ENCODE data around the gene BCL11B.

BCL11B gene

DNA sequence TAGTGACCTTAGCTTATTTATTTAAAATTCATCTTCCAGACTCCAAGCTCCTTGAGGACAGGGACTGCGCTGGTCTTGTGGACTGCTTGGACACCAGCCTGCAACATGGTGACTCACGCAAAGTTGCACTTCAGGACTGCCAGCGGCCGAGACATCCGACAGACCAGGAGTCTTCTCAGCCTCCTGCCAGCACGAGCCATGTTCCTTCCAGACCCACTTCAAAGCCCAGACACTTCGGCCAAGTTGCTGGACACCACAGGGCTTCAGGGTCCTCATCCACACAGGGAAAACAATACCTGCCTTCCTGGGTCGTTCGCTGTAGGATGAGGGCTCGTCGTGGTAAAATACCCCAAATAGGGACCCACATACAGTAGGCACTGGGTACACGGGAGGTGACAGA lies 88.7 kb downstream of the BCL11B start:
- no peak for DNase-seq (ENCODE audit: low read depth)

DNA sequence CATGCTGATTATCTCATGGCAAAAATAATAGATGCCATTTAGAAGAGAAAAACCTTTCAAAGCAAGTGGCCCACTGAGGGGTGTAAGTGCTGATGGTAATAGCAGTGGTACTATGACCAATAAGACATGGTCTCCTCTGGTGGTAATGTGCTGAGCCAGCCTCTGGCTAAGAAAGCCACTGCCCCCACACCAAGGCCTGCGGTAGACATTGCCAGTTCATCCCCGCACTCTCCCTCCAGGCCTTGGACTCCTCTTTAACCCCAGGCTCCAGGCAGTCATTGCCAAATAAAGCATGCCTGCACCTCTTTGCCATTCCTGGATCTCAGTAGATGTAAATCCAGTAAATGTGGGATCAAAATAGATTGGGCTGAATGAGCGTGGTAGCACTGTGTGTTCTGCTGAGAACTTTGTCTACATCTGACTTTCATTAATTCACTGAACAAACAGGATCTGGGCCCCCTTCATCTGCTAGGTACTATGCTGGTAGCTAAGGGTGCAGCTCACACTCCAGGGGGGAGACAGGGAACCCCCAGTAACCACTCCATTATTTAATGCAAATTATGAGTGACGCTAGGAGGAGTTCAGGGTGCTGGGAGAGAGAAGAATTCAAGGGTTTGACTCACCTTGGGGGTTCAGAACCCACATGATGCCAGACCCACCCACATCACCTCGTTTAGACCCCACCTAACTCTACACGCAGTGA lies 89.3 kb downstream of the BCL11B start:
- TF ChIP-seq, protein P1, sequence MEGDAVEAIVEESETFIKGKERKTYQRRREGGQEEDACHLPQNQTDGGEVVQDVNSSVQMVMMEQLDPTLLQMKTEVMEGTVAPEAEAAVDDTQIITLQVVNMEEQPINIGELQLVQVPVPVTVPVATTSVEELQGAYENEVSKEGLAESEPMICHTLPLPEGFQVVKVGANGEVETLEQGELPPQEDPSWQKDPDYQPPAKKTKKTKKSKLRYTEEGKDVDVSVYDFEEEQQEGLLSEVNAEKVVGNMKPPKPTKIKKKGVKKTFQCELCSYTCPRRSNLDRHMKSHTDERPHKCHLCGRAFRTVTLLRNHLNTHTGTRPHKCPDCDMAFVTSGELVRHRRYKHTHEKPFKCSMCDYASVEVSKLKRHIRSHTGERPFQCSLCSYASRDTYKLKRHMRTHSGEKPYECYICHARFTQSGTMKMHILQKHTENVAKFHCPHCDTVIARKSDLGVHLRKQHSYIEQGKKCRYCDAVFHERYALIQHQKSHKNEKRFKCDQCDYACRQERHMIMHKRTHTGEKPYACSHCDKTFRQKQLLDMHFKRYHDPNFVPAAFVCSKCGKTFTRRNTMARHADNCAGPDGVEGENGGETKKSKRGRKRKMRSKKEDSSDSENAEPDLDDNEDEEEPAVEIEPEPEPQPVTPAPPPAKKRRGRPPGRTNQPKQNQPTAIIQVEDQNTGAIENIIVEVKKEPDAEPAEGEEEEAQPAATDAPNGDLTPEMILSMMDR (IDR thresholded peaks at IDR 0.05; ENCODE audit: insufficient read depth, low read depth, low read length, missing control alignments), result no peak
- no peak for DNase-seq (ENCODE audit: low read depth)

More for the DNA sequence above, 88.7 kb downstream of the BCL11B start:
- H3K4me3 ChIP-seq (ENCODE audit: low read depth, low read length), result no peak overlapping the region
- TF ChIP-seq, protein P1 (IDR thresholded peaks at IDR 0.05; ENCODE audit: insufficient read depth, low read depth, low read length, missing control alignments), result no peak

DNA sequence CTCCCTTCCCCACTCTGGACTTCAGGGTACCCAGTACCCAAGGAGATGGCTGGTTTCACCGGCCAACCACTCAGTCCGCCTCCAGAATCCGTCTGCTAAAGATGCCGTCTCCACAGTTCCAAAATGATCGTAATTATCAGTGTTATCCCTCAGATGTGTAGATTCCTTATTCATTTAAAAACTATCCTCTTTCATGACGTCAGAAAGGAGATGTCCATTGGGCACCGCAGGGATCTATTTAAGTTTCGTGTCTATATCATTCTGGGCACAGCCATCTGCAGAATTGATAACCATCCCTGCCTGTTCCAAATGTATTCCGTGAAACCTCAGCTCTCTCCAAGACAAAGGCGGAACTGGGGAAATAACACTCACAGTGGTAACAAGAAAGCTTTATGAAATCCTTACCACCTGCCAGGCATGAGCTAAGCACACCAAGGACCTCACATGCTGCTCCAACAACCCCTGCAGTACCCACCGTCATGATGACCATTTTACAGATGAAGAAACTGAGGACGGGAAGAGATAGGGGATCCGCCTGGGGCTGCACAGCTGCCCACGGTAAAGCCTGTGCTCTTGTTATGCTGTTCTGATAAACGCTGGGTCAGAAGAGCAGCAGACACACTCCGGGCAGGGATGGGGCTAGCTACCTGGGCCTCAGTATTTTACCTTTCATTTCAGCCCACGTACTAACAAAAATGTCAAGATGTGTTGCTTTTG lies 90.0 kb downstream of the BCL11B start:
- no peak overlapping the region for H3K4me3 ChIP-seq (ENCODE audit: low read depth, low read length)
- TF ChIP-seq, protein P1 (IDR thresholded peaks at IDR 0.05; ENCODE audit: insufficient read depth, low read depth, low read length, missing control alignments), result no peak
- DNase-seq (ENCODE audit: low read depth), result no peak

More for the DNA sequence above, 89.3 kb downstream of the BCL11B start:
- H3K4me3 ChIP-seq (ENCODE audit: low read depth, low read length), result no peak overlapping the region

DNA sequence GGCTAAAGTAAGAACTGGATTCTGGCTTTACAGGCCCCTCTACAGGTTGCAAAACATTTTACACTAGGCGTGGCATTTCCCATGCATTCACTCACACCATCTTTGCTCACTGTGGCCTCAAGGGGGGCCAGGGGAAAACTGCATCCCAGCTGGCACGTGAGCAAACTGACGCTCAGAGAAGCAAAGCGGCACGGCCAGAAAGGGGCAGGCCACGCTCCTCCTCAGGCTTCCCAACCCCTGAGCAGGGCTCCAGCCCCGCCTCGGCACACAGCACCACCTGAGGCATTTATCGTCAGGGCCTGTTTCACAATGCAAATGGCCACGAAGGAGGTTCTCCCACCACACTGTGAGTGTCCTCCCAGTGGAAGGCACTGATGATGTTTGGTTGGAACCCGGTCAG lies 90.8 kb downstream of the BCL11B start:
- TF ChIP-seq, protein P1 (IDR thresholded peaks at IDR 0.05; ENCODE audit: insufficient read depth, low read depth, low read length, missing control alignments), result no peak
- H3K4me3 ChIP-seq (ENCODE audit: low read depth, low read length), result no peak overlapping the region
- no peak for DNase-seq (ENCODE audit: low read depth)

DNA sequence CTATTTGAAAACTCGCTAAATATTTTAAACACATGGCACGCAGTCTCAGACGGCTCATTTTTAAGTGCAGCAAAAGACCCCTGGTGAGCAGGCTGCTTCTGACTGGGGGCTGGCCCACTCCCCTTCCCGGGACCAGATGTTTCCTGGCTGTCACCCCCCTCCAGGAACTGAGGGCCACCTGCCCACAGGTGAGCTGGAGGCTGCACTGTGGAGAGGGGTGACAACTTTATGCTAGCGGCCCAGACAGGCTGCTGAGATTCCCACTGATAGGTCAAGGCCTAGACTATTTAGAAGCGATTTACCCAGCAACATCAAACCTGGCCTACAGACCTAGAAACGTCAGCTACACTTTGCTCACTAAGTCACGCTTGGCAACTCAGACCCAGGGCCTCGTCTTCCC lies 92.1 kb downstream of the BCL11B start:
- H3K4me3 ChIP-seq (ENCODE audit: low read depth, low read length), result no peak overlapping the region
- TF ChIP-seq, protein P1 (IDR thresholded peaks at IDR 0.05; ENCODE audit: insufficient read depth, low read depth, low read length, missing control alignments), result no peak
- no peak for DNase-seq (ENCODE audit: low read depth)

DNA sequence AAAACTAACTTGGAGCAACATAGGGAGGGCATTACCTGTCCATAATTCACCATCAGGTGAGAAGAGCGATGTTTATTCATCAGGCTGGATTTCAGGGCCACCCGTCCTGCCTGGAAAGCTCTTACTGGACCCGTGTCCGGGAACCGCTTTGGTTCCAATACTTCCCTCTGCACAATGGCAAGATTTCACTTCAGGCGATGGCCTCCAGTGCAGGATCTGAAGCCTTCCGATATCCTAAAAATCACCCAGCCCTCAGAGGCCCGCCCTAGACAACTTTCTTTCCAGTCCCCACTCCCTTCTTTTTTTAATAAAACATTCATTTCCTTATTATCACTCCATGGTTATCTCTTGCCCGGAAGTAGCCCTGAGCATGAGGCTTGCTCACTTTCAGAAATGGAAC lies 92.5 kb downstream of the BCL11B start:
- no peak for DNase-seq (ENCODE audit: low read depth)
- TF ChIP-seq, protein P1 (IDR thresholded peaks at IDR 0.05; ENCODE audit: insufficient read depth, low read depth, low read length, missing control alignments), result no peak
- no peak overlapping the region for H3K4me3 ChIP-seq (ENCODE audit: low read depth, low read length)
